ENCODE results near the gene LMOD1. TPM values are rescaled to one million over a fixed set of nuclear protein-coding genes. Genes with fewer than 3 reads are reported as not detected.

Gene LMOD1
- total RNA-seq, 2 donors from 2014 or later = 112 to 190 TPM

DNA sequence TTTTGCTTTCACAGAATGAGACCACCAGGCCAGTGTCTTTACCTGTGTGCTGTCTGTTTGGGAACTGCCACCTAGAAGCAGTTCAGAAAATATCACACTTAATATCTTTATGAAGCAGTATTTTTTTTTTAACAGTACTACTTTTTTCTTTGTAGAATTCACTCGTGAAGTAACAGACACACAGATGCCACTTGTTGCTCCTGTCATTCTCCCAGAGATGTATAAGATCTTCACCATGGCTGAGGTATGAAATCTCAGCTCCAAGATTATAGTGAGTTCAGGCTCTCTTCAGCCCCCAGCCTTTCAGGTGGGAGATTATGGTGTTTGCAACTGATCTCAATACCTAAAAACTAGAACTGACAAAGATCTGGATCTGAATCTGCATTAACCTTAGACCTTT, 94.4 kb downstream of the LMOD1 start:
- peaks cover 0 to 21% of the 10 kb centered on the region in 2 donors for H3K36me3 ChIP-seq
- intact Hi-C loops (cut with DNase I) = no loop called here
- WGBS = 60% methylated on average over 1 of the region's 1 CpG

DNA sequence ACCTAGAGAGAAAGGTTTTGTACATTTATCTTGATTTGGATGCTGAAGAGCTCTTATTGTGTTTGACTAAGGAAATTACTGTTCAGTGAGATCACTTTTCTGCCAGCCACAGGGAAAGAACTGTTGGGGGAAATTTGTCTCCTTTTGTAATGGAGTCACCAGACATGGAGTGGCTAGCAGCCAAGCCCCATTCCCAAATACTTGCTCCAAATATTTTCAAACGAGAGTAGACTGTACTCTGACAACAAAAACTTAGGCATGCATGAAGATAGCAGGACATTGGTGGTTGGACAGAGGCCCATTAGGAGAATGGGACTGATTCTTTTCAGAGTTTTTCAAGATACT, 96.3 kb downstream of the LMOD1 start:
- no peak overlapping the region for H3K4me3 ChIP-seq
- H3K27me3 ChIP-seq (replicated peaks; ENCODE audit: insufficient read depth) = no peaks in the 10 kb centered on the region
- TF ChIP-seq, protein P1, sequence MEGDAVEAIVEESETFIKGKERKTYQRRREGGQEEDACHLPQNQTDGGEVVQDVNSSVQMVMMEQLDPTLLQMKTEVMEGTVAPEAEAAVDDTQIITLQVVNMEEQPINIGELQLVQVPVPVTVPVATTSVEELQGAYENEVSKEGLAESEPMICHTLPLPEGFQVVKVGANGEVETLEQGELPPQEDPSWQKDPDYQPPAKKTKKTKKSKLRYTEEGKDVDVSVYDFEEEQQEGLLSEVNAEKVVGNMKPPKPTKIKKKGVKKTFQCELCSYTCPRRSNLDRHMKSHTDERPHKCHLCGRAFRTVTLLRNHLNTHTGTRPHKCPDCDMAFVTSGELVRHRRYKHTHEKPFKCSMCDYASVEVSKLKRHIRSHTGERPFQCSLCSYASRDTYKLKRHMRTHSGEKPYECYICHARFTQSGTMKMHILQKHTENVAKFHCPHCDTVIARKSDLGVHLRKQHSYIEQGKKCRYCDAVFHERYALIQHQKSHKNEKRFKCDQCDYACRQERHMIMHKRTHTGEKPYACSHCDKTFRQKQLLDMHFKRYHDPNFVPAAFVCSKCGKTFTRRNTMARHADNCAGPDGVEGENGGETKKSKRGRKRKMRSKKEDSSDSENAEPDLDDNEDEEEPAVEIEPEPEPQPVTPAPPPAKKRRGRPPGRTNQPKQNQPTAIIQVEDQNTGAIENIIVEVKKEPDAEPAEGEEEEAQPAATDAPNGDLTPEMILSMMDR (IDR thresholded peaks at IDR 0.05) = no peak
- TF ChIP-seq POLR2AphosphoS5 (IDR thresholded peaks at IDR 0.05) (no peak), POLR2A (IDR thresholded peaks at IDR 0.05) (no peak)
- no peak for DNase-seq (ENCODE audit: low spot score)
- H3K27ac ChIP-seq = no peak overlapping the region
- H3K4me1 ChIP-seq (replicated peaks) = no peaks in the 10 kb centered on the region
- H3K9me3 ChIP-seq = no peaks in the 10 kb centered on the region
- WGBS = 0% methylated on average over 1 of the region's 1 CpG
- H3K36me3 ChIP-seq = peaks cover 0 to 21% of the 10 kb centered on the region in 2 donors
- intact Hi-C loops (cut with DNase I) = no loop called here

More for the DNA sequence above, 94.4 kb downstream of the LMOD1 start:
- H3K4me1 ChIP-seq (replicated peaks) = no peaks in the 10 kb centered on the region
- TF ChIP-seq, protein P1 (IDR thresholded peaks at IDR 0.05) = no peak
- TF ChIP-seq POLR2AphosphoS5 (IDR thresholded peaks at IDR 0.05) (no peak), POLR2A (IDR thresholded peaks at IDR 0.05) (no peak)
- H3K27me3 ChIP-seq (replicated peaks; ENCODE audit: insufficient read depth) = no peaks in the 10 kb centered on the region
- DNase-seq (ENCODE audit: low spot score) = no peak
- no peak overlapping the region for H3K27ac ChIP-seq
- no peak overlapping the region for H3K4me3 ChIP-seq
- no peaks in the 10 kb centered on the region for H3K9me3 ChIP-seq

DNA sequence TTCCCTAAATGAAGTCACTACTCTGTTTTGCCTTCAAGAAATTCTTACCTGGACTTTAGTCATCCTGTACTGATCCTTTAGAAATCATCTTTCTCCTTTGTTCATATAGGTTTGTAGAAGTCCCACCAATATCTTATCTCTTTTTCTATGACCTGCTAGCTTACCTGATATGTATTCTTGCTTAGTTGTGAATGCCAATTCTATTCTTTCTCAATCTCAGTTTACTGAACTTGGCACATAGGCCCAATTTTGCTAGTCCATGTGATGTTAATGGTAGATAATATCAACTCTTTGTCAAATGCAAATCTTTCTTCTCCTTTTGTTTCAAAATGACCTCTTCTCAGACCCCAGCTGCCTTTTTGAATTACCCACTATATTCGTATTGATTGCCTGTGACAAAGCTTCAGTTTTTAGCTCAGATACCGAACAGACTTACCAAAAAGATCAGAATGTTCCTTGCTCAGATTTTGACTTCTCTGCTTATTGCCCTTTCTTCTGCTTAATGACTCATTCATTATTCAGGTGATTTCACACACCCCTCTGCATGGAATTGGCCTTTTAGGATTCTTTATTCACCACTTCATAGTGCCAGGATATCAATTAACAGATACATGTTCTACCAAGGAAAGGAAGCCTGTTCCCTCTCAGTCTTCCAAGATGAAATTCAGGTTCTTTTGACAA, 96.8 kb downstream of the LMOD1 start:
- H3K27me3 ChIP-seq (replicated peaks; ENCODE audit: insufficient read depth) = no peaks in the 10 kb centered on the region
- TF ChIP-seq POLR2A (IDR thresholded peaks at IDR 0.05) = no peak
- TF ChIP-seq POLR2AphosphoS5 (IDR thresholded peaks at IDR 0.05) = no peak
- TF ChIP-seq, protein P1 (IDR thresholded peaks at IDR 0.05) = no peak
- no peaks in the 10 kb centered on the region for H3K9me3 ChIP-seq
- H3K4me3 ChIP-seq = no peak overlapping the region
- H3K4me1 ChIP-seq (replicated peaks) = no peaks in the 10 kb centered on the region
- intact Hi-C loops (cut with DNase I) = no loop called here
- no peak for DNase-seq (ENCODE audit: low spot score)
- 42% methylated on average over 2 of the region's 2 CpGs for WGBS
- no peak overlapping the region for H3K27ac ChIP-seq
- H3K36me3 ChIP-seq = peaks cover 0 to 18% of the 10 kb centered on the region in 2 donors

DNA sequence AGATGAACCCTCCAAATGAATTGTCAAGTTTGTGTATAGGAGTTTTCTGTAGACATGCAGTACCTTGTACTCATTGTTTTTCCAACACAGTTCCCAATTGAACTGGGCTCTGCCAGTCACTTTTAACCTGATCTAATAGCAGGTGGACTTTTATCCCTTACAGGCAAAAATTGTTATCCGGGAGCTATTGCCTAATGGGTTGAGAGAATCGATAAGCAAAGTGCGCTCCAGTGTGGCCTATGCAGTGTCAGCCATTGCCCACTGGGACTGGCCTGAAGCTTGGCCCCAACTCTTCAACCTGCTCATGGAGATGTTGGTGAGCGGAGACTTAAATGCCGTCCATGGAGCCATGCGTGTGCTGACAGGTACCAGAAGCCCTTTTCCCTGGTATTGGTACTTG, 98.1 kb downstream of the LMOD1 start:
- 97% methylated on average over 6 of the region's 6 CpGs for WGBS
- H3K4me3 ChIP-seq = no peak overlapping the region
- TF ChIP-seq, protein P1 (IDR thresholded peaks at IDR 0.05) = no peak
- TF ChIP-seq POLR2AphosphoS5 (IDR thresholded peaks at IDR 0.05) (no peak), POLR2A (IDR thresholded peaks at IDR 0.05) (no peak)
- H3K27me3 ChIP-seq (replicated peaks; ENCODE audit: insufficient read depth) = no peaks in the 10 kb centered on the region
- H3K36me3 ChIP-seq = peaks cover 0 to 6% of the 10 kb centered on the region in 2 donors
- intact Hi-C loops (cut with DNase I) = no loop called here
- no peaks in the 10 kb centered on the region for H3K4me1 ChIP-seq (replicated peaks)
- H3K27ac ChIP-seq = no peak overlapping the region
- no peaks in the 10 kb centered on the region for H3K9me3 ChIP-seq
- no peak for DNase-seq (ENCODE audit: low spot score)

DNA sequence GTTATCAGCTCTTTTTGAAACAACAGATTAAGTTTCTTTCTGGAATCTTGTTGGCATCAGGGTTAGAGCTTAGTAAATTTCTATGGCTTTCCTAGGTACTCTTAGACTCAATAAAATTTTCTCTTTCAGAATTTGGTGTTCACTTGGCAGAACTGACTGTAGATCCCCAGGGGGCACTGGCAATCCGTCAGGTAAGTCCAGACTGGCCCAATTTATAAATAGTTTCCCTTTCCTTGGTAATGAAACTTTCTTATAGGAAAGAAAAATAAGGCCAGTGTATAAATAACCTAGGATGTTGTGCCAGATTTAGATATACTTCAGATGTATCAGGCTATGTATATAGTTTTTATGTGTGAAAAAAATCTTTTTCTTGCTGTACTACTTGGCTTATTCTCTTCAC, 99.2 kb downstream of the LMOD1 start:
- TF ChIP-seq POLR2AphosphoS5 (IDR thresholded peaks at IDR 0.05) (no peak), POLR2A (IDR thresholded peaks at IDR 0.05) (no peak)
- TF ChIP-seq, protein P1 (IDR thresholded peaks at IDR 0.05) = no peak
- Histone ChIP-seq H3K4me3 (no peak overlapping the region), H3K4me1 (replicated peaks) (no peaks in the 10 kb centered on the region), H3K9me3 (no peaks in the 10 kb centered on the region), H3K27me3 (replicated peaks; ENCODE audit: insufficient read depth) (no peaks in the 10 kb centered on the region), H3K36me3 (no peaks in the 10 kb centered on the region), H3K27ac (no peak overlapping the region)
- no peak for DNase-seq (ENCODE audit: low spot score)
- WGBS = 29% methylated on average over 1 of the region's 1 CpG
- intact Hi-C loops (cut with DNase I) = no loop called here
